Mucosa of descending colon (tissue), 3 donors: Measurements from ENCODE around the gene OVAAL. TPM values are rescaled to one million over a fixed set of nuclear protein-coding genes. Genes with fewer than 3 reads are reported as not detected.
A peak's percentile ranks its signal among the peaks of the same experiment; 100 is the strongest.

Experiments used
- ATAC-seq: fragments of 200-7000 bp; cut with Tn5 transposase; one replicate; pipeline ENCODE4 v1.9.1; 2020; ENCODE audit warnings: mild to moderate bottlenecking, moderate library complexity
- DNase-seq, 3 donors: peaks; one replicate each; pipeline ENCODE4 v3.0.0-alpha.2; 2020
- H3K36me3 ChIP-seq: fragments of 200-600 bp; one replicate; pipeline ENCODE4 v1.8.0; 2021; ENCODE audit warnings: low read depth, mild to moderate bottlenecking
- H3K4me1 ChIP-seq: fragments of 200-600 bp; one replicate; pipeline ENCODE4 v1.8.0; 2021; ENCODE audit warnings: low read depth, mild to moderate bottlenecking
- H3K4me3 ChIP-seq: fragments of 200-600 bp; one replicate; pipeline ENCODE4 v1.8.0; 2021; ENCODE audit warnings: mild to moderate bottlenecking
- H3K9me3 ChIP-seq: fragments of 200-600 bp; one replicate; pipeline ENCODE4 v1.8.0; 2021; ENCODE audit warnings: mild to moderate bottlenecking
- CTCF ChIP-seq: fragments of 200-600 bp; IDR thresholded peaks from one replicate; pipeline ENCODE4 v1.8.0; 2022; ENCODE audit warnings: antibody characterized with exemption, mild to moderate bottlenecking
- intact Hi-C, 2 donors: fragments of 100-400 bp; cut with DNase I in 1 of 2; cut with micrococcal nuclease in 1 of 2; formaldehyde crosslinking; loops; one replicate each; pipeline versions ENCODE4 v1.11.0 to v1.11.1; 2022; cut with DNase I, micrococcal nuclease
- total RNA-seq, 3 donors: library from RNA; stranded (reverse); fragmentation: NEBNext Ultra II Directional in 2 of 3; extraction: Animal tissue kit (Norgen Biotek cat#: 25700) in 2 of 3; gene quantifications; one replicate each; pipeline versions ENCODE4 v1.2.1 to v1.2.4, GENCODE V29; 2021 to 2023
- donor health status: DM: no; HTN: no; CAD: no; lungs with moderate emphysema.
- donor health status: DM: no; HTN: no; CAD: no.
- donor health status: DM: no; HTN: yes; CAD: no.

OVAAL gene
- total RNA-seq, 3 donors from 2014 or later, result not detected

DNA sequence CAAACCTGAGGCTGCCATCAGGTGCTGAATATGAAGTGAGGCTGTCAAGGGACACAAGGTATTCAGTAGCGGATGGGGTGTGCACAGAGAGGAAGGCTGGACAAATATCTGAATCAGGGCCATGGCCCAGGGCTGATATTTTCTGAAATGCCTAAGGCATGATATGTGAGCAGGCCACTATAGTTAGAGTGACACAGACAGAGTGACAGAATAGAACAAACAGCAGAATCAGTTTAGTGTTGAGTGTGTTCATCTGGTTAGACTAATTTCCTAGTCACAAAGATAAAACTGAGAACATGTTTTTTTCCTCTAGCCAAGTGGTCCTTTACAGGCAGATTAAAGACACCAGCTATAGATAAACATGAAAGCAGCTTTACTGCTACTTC, 3.9 kb downstream of the OVAAL start:
- ATAC-seq (no peak), DNase-seq (no peak)
- Histone ChIP-seq H3K4me3 (no peak overlapping the region), H3K4me1 (peaks cover 6% of the 10 kb centered on the region), H3K9me3 (no peaks in the 10 kb centered on the region), H3K36me3 (no peaks in the 10 kb centered on the region)
- TF ChIP-seq CTCF, result no peak
- intact Hi-C loops, result no loop called here

GRCh38 chr1:180563026-180563827, 4.5 kb downstream of the OVAAL start:
- ATAC-seq, result peak; percentile 79
- DNase-seq, result no peak
- Histone ChIP-seq H3K4me1 (peaks cover 6% of the 10 kb centered on the region), H3K36me3 (no peaks in the 10 kb centered on the region), H3K4me3 (no peak overlapping the region), H3K9me3 (no peaks in the 10 kb centered on the region)
- no peak for TF ChIP-seq CTCF
- intact Hi-C loops, result no loop called here

- peaks cover 6% of the 10 kb centered on the region for H3K4me1 ChIP-seq
- ATAC-seq (no peak), DNase-seq (no peak)
These were observed 6.5 kb downstream of the OVAAL start for GRCh38 chr1:180565121-180565871.

DNA sequence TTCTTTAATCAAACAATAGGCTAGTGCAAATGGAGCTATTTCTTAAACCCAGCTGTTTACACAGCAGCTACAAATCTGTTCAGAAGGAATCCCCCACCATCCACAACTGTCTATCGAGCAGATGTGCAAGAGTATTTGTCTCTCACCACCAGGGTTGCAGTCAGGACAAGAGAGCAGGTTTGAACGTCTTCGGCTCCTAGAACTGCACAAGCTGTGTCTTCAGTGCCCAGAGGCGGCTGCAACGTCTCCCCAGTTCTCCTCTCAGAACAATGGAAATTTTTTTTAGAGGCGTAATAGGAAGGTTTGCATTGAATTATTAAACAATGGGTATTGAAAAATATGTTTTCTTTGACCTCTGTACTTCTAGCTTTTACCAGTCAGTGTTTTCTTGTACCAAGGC, 7.3 kb downstream of the OVAAL start:
- TF ChIP-seq CTCF, result no peak
- Histone ChIP-seq H3K4me1 (peaks cover 3% of the 10 kb centered on the region), H3K4me3 (no peak overlapping the region), H3K9me3 (no peaks in the 10 kb centered on the region), H3K36me3 (no peaks in the 10 kb centered on the region)
- intact Hi-C loops, result no loop called here
- ATAC-seq (no peak), DNase-seq (no peak)

More at GRCh38 chr1:180565121-180565871, 6.5 kb downstream of the OVAAL start:
- no peak for TF ChIP-seq CTCF
- intact Hi-C loops, result no loop called here
- Histone ChIP-seq H3K9me3 (no peaks in the 10 kb centered on the region), H3K36me3 (no peaks in the 10 kb centered on the region), H3K4me3 (no peak overlapping the region)

DNA sequence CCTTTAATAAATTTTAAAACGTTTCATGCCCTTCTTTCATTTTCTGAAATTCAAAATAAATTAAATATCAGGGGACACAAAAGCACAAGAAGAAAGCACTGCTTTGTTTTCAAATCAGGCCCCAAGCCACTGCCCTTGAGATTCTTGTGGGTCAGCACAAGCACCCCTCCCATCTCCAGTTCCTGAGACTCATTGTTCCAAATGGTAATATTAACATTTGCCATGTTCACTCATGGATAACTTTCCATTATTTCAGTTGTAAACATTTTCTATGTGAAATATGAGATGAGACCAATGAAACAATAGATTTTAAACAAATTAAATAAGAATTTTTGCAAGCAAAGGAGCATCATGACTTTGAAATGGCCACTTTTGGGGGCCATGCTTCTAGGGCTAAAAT, 7.7 kb downstream of the OVAAL start:
- intact Hi-C loops, result no loop called here
- no peaks in the 10 kb centered on the region for H3K36me3 ChIP-seq
- DNase-seq, result no peak
- H3K4me1 ChIP-seq, result no peaks in the 10 kb centered on the region
- no peak overlapping the region for H3K4me3 ChIP-seq
- TF ChIP-seq CTCF, result no peak
- no peak for ATAC-seq
- H3K9me3 ChIP-seq, result no peaks in the 10 kb centered on the region
